GM18870 (cell line): Measurements from ENCODE around the gene MRM3.
"Not testable (repeated sequence)": the region's sequence is repeated elsewhere in the genome, so short reads cannot be mapped to it uniquely, and the experiment has no call there.

Experiments
- ATAC-seq: cut with Tn5 transposase; IDR thresholded peaks from one replicate; pipeline ENCODE4 v1.9.1; 2021; ENCODE audit warnings: moderate library complexity; ENCODE audit not compliant: unreplicated experiment

Gene MRM3

DNA sequence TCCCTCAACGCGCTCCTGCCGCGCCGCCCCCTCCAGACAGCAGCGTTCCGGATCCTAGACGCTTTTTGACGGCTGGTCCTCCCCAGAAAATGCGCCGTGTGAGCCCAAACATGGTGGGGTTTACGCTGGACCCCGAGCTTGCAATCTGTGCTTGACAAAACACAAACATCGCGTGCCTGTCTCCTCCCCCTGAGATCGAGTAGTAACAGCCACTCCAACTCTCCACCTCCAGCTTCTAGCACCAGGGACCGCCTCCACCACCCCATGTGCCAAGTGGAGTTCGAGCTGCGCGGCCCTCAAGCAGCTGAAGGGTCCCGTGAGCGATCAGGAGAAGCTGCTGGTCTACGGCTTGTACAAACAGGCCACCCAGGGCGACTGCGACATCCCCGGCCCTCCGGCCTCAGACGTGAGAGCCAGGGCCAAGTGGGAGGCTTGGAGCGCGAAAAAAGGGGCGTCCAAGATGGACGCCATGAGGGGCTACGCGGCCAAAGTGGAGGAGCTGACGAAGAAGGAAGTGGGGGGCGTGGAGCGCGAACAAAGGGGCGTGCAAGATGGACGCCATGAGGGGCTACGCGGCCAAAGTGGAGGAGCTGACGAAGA lies 29.4 kb upstream of the MRM3 start:
- no peak for ATAC-seq

- no peak for ATAC-seq
These were observed 28.7 kb upstream of the MRM3 start for GRCh38 chr17:753418-753817.

DNA sequence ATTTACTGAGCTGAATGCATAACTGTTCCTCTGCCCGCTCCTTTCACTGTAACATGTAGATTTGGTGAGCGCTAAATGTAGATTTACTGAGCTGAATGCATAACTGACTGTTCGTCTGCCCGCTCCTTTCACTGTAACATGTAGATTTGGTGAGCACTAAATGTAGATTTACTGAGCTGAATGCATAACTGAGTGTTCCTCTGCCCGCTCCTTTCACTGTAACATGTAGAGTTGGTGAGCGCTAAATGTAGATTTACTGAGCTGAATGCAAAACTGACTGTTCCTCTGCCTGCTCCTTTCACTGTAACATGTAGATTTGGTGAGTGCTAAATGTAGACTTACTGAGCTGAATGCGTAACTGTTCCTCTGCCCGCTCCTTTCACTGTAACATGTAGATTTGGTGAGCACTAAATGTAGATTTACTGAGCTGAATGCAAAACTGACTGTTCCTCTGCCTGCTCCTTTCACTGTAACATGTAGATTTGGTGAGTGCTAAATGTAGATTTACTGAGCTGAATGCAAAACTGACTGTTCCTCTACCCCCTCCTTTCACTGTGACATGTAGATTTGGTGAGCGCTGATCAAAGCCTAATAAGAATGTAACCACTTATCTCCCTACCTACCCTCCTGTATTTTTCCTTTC lies 26.7 kb upstream of the MRM3 start:
- ATAC-seq: not testable (repeated sequence)

- not testable (repeated sequence) for ATAC-seq
These were observed 26.1 kb upstream of the MRM3 start for GRCh38 chr17:756010-756567.

DNA sequence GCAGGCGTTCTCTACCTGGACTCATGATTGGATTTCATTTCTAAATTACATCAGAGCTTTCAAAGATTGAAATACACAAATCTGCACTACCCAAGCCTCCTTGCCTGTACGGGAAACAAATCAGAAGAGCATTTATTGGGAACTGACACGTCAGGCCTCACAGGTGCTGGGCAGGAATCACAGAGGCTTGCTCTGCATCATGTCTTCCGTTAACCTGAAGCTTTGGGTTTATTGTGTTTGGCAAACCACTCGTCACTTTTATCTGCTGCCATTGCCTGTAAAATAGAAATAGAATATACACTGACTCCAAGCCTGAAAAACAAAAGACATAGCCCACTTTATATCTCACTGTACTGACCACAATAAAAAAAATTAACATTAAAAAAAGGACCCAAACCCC lies 22.2 kb upstream of the MRM3 start:
- no peak for ATAC-seq

- no peak for ATAC-seq
These were observed 21.8 kb upstream of the MRM3 start for GRCh38 chr17:760371-760770.

- ATAC-seq: no peak
These were observed 15.1 kb upstream of the MRM3 start for GRCh38 chr17:767076-767475.

DNA sequence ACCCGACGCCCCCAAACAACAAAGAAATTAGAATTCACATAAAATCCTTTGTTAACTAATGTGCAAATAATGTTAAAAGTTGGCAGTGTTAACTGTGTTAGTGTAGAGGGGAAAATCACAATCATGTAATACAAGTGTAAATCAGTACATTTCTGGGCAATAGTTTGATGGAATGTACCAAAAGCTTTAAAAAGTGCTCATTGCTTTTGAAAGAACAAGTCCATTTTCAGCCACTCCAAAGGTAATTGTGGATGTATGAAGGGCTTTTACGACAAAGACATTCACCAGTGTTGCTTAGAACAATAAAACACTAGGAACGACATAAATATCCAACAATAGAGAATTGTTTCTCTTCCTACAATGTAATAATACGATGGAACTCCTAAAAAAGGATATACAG lies 9.1 kb upstream of the MRM3 start:
- no peak for ATAC-seq

GRCh38 chr17:773467-774312 lies 8.5 kb upstream of the MRM3 start:
- no peak for ATAC-seq

DNA sequence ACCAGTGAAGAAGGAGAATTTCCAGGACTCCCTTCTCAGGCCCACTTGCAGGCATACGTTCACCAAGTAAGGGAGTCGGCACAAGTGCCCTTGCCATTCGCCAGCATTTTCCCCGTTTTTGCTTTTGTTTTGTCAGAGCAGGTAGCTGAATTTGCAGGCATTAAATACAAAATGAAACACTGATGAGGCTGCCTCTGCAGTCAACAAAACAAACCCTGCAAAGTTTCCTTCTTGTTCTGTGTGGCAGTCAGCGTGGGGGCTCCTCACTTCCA lies 7.9 kb upstream of the MRM3 start:
- ATAC-seq: no peak

GRCh38 chr17:778096-778495 lies 4.1 kb upstream of the MRM3 start:
- no peak for ATAC-seq

- ATAC-seq: no peak
These were observed 2.0 kb downstream of the MRM3 start for GRCh38 chr17:784143-784542.

DNA sequence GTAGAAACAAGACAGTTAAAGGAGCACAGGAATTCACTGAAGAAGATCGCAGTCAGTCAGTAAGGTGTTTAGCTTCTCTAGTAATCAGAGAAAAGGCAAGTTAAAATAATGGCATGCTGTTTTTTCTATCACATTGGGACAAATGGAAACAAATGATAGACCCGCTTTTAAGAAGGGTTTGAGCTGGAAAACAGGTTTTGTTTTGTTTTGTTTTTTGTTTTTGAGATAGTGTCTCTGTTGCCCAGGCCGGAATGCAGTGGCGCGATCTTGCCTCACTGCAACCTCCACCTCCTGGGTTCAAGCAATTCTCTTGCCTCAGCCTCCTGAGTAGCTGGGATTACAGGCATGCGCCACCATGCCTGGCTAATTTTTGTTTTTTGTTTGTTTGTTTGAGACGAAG lies 3.7 kb downstream of the MRM3 start:
- not testable (repeated sequence) for ATAC-seq

DNA sequence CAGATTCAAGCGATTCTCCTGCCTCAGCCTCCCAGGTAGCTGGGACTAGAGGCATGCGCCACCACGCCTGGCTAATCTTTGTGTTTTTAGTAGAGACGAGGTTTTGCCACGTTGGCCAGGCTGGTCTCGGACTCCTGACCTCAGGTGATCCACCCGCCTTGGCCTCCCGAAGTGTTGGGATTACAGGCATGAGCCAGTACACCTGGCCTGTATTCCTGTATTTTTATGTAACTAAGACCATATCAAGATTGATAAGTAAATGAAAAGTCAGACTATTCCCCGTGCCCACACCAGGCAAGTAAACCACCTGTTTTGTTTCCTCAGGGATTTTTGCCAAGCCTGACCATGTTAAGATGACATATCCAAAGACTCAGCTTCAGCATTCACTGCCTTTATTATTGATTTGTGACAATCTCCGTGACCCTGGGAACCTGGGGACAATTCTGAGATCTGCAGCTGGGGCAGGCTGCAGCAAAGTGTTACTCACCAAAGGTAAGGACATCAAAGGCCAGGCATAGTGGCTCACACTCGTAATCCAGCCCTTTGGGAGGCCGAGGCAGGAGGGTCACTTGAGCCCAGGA lies 5.6 kb downstream of the MRM3 start:
- ATAC-seq: no peak

GRCh38 chr17:788551-788950 lies 6.4 kb downstream of the MRM3 start:
- no peak for ATAC-seq

- no peak for ATAC-seq
These were observed 7.1 kb downstream of the MRM3 start for GRCh38 chr17:789160-789840.

DNA sequence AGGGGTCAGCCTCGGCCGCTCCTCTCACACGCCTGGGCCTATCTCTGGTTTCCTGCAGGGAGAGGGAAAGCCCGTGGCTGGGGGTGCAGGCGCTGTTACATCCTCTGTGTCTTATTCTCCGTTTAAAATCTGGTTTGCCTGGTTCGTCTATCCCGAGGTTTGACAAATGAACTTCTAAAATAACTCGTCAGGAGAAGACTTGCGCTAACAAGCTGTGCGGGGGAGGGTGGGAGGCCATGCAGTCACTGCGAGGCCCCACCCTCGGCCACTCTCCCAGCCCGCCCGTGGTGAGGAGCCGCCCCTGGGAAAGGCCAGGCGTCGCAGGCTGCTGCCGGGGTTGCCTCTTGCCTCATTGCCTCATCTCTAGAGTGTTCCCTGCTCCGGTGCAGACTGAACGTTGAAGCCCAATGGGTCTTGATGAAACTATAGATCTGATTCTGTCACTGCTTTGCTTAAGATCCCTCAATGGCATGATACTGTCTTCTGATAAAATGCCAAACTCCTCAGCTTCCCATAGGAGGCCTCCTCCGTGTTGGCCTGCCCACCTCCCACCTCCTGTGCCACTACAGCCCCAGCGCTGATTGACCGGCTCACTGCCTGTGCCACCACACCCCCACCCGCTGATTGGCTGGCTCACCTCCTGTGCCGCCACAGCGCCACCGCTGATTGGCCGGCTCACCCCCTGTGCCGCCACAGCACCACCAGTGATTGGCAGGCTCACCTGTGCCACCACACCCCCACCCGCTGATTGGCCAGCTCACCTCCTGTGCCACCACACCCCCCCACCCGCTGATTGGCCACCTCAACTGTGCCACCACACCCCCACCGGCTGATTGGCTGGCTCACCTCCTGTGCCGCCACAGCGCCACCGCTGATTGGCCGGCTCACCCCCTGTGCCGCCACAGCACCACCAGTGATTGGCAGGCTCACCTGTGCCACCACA lies 8.0 kb downstream of the MRM3 start:
- not testable (repeated sequence) for ATAC-seq

DNA sequence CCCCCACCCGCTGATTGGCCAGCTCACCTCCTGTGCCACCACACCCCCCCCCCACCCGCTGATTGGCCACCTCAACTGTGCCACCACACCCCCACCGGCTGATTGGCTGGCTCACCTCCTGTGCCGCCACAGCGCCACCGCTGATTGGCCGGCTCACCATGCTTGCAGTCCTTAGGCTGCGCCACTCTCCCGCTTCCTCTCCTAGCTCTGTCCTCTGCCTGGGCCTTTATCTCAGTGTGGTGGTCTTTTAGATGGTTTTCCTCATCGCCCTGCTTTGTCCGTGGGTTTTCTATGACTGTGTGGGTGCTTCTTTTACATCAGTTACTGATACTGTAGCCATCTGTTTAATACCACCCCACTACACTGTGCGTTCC lies 8.7 kb downstream of the MRM3 start:
- not testable (repeated sequence) for ATAC-seq

DNA sequence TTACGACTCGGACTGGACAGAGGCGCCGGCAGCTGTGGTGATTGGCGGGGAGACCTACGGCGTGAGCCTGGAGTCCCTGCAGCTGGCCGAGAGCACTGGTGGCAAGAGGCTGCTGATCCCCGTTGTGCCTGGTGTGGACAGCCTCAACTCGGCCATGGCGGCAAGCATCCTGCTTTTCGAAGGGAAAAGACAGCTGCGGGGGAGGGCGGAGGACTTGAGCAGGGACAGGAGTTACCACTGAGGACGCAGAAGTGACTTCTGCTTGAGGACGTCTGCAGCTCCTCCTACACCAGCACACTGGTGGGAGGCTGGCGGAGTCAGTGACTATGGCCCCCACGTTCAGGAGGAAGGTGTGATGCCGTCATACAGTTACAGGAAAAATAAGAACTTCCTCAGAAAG lies 9.7 kb downstream of the MRM3 start:
- no peak for ATAC-seq

DNA sequence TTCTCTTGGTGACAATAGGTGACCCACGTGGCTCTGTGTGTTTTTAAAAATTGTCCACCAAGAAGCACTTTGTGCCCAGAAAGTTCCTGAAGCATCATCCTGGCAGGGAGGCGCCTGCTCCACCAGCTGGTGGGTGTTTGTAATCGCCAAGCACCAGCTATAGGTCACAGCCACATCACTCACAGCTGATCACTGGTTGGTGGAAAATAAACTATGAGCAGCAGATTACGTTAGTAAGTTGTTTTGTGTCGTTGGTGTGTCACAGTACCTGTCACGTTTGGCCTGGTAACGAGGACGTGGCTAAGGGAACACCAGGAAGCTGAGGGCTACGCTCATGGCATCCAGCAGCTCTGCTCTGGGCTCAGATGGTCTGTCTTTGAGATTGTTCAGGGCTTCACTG lies 10.1 kb downstream of the MRM3 start:
- no peak for ATAC-seq
